ENCODE results near the gene ADGRB2. TPM values are rescaled to one million over a fixed set of nuclear protein-coding genes. Genes with fewer than 3 reads are reported as not detected.

Gene ADGRB2
- total RNA-seq, 1 donor from 2014 or later: 12.1 TPM

DNA sequence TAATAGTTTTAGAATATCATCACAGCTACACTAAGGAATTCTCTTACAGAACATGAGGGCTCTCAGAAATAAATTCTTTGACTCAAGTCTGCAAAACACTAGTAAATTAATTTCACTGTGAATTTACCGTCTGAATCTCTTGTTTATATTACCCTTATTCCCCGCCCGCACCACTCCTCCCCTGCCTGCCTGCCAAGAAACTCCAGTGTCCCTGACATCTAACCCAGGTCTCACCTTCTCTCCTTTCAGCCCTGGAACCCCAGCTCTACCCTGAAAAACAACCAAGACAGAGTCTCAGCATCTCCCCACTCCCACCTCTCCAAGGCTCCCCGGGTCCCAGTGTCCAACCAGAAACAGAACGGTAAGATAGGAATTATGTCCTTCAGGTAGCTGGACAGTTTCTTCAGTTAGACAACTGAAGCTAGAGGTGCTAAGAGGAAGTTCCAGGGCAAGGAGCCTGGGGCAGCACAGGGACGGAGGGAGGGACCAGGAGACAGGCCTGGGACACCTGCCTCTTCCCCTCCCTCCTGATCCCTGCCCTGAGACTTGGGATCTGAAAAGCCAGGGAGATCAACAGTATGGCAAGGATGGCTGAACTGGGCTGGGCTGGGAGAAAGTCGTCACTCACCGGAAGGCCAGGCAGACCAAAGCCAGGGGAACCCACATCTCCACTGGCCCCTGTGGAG lies 75.8 kb downstream of the ADGRB2 start:
- TF ChIP-seq, protein P1, sequence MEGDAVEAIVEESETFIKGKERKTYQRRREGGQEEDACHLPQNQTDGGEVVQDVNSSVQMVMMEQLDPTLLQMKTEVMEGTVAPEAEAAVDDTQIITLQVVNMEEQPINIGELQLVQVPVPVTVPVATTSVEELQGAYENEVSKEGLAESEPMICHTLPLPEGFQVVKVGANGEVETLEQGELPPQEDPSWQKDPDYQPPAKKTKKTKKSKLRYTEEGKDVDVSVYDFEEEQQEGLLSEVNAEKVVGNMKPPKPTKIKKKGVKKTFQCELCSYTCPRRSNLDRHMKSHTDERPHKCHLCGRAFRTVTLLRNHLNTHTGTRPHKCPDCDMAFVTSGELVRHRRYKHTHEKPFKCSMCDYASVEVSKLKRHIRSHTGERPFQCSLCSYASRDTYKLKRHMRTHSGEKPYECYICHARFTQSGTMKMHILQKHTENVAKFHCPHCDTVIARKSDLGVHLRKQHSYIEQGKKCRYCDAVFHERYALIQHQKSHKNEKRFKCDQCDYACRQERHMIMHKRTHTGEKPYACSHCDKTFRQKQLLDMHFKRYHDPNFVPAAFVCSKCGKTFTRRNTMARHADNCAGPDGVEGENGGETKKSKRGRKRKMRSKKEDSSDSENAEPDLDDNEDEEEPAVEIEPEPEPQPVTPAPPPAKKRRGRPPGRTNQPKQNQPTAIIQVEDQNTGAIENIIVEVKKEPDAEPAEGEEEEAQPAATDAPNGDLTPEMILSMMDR (IDR thresholded peaks at IDR 0.05; ENCODE audit: borderline replicate concordance): no peak
- no peaks in the 10 kb centered on the region for H3K4me1 ChIP-seq
- H3K4me3 ChIP-seq: no peak overlapping the region
- H3K9me3 ChIP-seq (replicated peaks): no peaks in the 10 kb centered on the region
- no peaks in the 10 kb centered on the region for H3K36me3 ChIP-seq
- intact Hi-C loops (cut with micrococcal nuclease): no loop called here
- no peak for DNase-seq
- no peaks in the 10 kb centered on the region for H3K27me3 ChIP-seq (ENCODE audit: low read depth)
- H3K27ac ChIP-seq (replicated peaks): no peak overlapping the region

DNA sequence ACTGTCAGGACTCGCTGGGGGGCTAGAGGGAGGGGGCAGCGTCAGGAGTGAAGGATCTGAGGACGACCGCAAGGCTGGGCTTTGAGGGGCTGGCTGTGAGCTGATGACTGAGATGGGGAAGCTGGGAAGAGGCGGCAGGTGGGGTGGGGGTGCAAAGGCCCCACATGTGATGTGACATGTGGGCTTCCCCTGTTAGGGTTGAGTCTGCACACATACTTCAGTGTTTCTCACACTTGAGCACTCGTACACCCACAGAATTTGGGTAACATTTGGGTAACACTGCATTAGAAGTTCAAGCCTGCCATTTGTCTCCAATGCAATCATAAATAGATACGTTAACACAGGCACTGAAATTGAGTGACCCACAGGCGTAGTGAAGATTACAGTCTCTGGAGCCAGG lies 76.5 kb downstream of the ADGRB2 start:
- no peak for DNase-seq
- Histone ChIP-seq H3K27ac (replicated peaks) (no peak overlapping the region), H3K4me1 (no peaks in the 10 kb centered on the region), H3K4me3 (no peak overlapping the region), H3K36me3 (no peaks in the 10 kb centered on the region), H3K27me3 (ENCODE audit: low read depth) (no peaks in the 10 kb centered on the region), H3K9me3 (replicated peaks) (no peaks in the 10 kb centered on the region)
- TF ChIP-seq, protein P1 (IDR thresholded peaks at IDR 0.05; ENCODE audit: borderline replicate concordance): no peak
- intact Hi-C loops (cut with micrococcal nuclease): no loop called here

DNA sequence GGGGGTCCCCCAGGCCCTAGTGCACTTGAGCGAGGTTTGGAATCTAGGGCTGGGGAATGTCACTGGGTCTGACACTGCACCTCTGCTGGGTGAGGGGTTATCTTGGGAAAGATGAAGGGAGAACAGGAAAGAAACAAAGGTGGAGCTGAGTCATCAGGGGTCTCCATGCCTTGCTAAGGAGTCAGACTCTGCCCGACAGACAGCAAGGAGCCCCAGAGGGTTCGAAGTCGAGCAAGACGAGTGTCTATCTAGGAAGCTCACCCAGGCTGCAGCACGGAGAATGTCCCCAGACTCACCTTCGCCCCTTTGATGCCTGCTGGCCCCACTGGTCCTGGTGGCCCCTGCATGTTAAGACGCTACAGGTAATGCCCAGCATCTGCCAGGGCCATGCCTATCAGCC lies 78.3 kb downstream of the ADGRB2 start:
- no peak overlapping the region for H3K4me3 ChIP-seq
- no peaks in the 10 kb centered on the region for H3K4me1 ChIP-seq
- no peak overlapping the region for H3K27ac ChIP-seq (replicated peaks)
- TF ChIP-seq, protein P1 (IDR thresholded peaks at IDR 0.05; ENCODE audit: borderline replicate concordance): no peak
- no peaks in the 10 kb centered on the region for H3K9me3 ChIP-seq (replicated peaks)
- no peak for DNase-seq
- H3K36me3 ChIP-seq: no peaks in the 10 kb centered on the region
- intact Hi-C loops (cut with micrococcal nuclease): no loop called here
- no peaks in the 10 kb centered on the region for H3K27me3 ChIP-seq (ENCODE audit: low read depth)

DNA sequence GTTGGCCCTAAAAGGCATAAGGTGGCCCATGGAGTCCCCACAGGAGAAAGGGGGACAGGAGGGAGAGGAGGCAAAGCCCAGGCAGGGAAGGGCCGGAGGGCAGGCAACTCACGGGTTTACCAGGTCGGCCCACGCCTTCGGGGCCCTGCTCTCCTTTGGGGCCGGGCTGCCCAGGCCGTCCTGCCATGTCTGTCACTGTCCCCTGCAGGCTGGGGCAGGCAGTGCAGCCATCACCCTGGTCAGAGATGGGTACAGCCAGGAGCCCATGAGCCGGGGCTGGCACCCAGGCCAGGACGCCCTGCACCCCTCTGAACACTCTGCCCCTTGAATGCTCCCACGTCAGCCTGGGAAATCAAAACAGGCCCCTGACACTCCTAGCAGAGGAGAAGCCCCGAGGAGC lies 80.1 kb downstream of the ADGRB2 start:
- Histone ChIP-seq H3K27ac (replicated peaks) (no peak overlapping the region), H3K4me3 (no peak overlapping the region), H3K9me3 (replicated peaks) (no peaks in the 10 kb centered on the region), H3K36me3 (no peaks in the 10 kb centered on the region), H3K27me3 (ENCODE audit: low read depth) (no peaks in the 10 kb centered on the region), H3K4me1 (no peaks in the 10 kb centered on the region)
- intact Hi-C loops (cut with micrococcal nuclease): no loop called here
- TF ChIP-seq, protein P1 (IDR thresholded peaks at IDR 0.05; ENCODE audit: borderline replicate concordance): peak; percentile 58
- DNase-seq: no peak

DNA sequence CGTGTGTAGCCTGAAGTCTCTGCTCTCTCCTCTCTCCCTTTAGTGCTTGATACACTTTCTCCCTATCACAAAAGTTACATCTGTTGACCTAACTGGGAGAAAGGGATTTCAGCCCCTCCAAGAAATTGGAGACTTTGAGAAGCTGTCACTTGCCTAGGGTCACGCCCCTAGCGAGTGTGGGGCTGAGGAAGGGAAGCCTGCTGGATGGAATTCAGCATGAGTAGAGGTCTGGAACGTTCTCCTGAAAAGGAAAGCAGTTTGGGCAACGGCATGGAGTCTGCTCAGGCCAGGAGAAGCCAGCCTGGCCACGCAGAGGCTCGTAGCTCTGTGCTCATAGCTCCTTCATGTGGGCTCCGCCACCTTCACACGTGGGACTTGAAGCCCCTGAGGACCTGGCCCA lies 82.7 kb downstream of the ADGRB2 start:
- no peaks in the 10 kb centered on the region for H3K36me3 ChIP-seq
- H3K9me3 ChIP-seq (replicated peaks): no peaks in the 10 kb centered on the region
- H3K4me1 ChIP-seq: no peaks in the 10 kb centered on the region
- no peak for DNase-seq
- no peak overlapping the region for H3K4me3 ChIP-seq
- TF ChIP-seq, protein P1 (IDR thresholded peaks at IDR 0.05; ENCODE audit: borderline replicate concordance): no peak
- H3K27ac ChIP-seq (replicated peaks): no peak overlapping the region
- intact Hi-C loops (cut with micrococcal nuclease): no loop called here
- H3K27me3 ChIP-seq (ENCODE audit: low read depth): no peaks in the 10 kb centered on the region
